GM10266 (cell line): ENCODE results near the gene PODN.

Experiments
- DNase-seq: peaks from one replicate; pipeline ENCODE4 v3.0.0; 2012; ENCODE audit errors: extremely low spot score
- CTCF ChIP-seq: IDR thresholded peaks from 2 replicates; pipeline ENCODE4 v1.5.1; 2012; ENCODE audit warnings: mild to moderate bottlenecking, low read depth; ENCODE audit not compliant: control insufficient read depth, insufficient read depth; ENCODE audit errors: missing control alignments

The PODN gene

GRCh38 chr1:53111073-53111556 is 49.1 kb downstream of the PODN start:
- no peak for TF ChIP-seq CTCF
- DNase-seq = no peak

GRCh38 chr1:53111693-53112092 is 49.7 kb downstream of the PODN start:
- no peak for TF ChIP-seq CTCF
- DNase-seq = no peak

GRCh38 chr1:53112271-53112774 is 50.3 kb downstream of the PODN start:
- no peak for TF ChIP-seq CTCF
- DNase-seq = no peak

GRCh38 chr1:53112861-53113260 is 50.8 kb downstream of the PODN start:
- TF ChIP-seq CTCF = no peak
- DNase-seq = no peak

- TF ChIP-seq CTCF = no peak
- no peak for DNase-seq
These were observed 52.1 kb downstream of the PODN start for GRCh38 chr1:53114090-53114489.

- no peak for DNase-seq
- no peak for TF ChIP-seq CTCF
These were observed 52.8 kb downstream of the PODN start for GRCh38 chr1:53114581-53115400.
